ENCODE measurements around the gene UQCRC1.

UQCRC1 gene

DNA sequence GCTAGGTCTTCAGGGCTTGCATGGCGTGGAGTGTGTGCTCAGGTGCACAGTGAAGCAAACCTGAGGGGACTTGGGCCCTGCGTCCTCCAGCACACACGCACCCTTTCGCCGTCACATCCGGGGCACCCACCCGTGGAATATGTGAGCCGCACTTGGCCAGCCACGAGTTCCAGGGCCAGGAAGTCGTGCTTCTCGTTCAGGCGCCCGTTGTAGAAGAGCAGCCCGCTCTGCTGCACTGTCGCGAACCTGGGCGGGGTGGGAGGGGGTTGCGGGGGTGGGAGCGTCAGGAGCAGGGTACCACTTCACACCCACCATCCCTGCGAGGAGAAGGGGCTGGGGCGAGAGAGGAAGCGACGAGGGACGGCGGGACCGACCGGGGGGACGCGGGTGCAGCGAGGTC is 46.2 kb upstream of the UQCRC1 start:
- H3K4me3 ChIP-seq (replicated peaks; ENCODE audit: insufficient read depth, low read length), result peak overlapping the region; percentile 50
- H3K27me3 ChIP-seq (ENCODE audit: insufficient read depth, poor library complexity, severe bottlenecking), result no peaks in the 10 kb centered on the region
- no peak for TF ChIP-seq GABPA (IDR thresholded peaks at IDR 0.05; ENCODE audit: low read depth)
- no peak for TF ChIP-seq POLR2AphosphoS5 (IDR thresholded peaks at IDR 0.05; ENCODE audit: low read depth)
- TF ChIP-seq REST (IDR thresholded peaks at IDR 0.05; ENCODE audit: insufficient replicate concordance, low read depth), result no peak
- no peak overlapping the region for H3K27ac ChIP-seq (replicated peaks)
- DNase-seq (ENCODE audit: low read depth in 1 of 2, low spot score in 1 of 2), result no peak

DNA sequence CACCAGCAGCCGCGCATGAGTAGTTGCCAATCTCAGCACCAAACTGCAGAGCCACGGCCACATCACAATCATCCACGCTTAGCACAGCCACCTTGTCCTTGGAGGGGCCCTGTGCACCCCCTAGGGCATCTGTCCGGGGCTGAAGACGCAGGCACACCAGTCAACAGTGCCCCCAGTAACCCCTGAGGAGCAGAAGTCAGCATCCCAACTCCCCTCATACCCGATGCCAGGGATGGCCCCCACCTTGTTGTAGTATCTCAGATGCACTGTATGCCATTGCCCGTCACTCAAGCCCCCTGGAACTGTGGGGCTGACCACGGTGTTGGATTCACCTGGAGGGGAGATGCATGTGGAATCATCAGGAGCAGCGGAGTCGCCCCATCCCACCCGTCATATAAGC is 45.6 kb upstream of the UQCRC1 start:
- no peaks in the 10 kb centered on the region for H3K27me3 ChIP-seq (ENCODE audit: insufficient read depth, poor library complexity, severe bottlenecking)
- no peak overlapping the region for H3K4me3 ChIP-seq (replicated peaks; ENCODE audit: insufficient read depth, low read length)
- no peak overlapping the region for H3K27ac ChIP-seq (replicated peaks)
- no peak for TF ChIP-seq SPI1 (IDR thresholded peaks at IDR 0.05; ENCODE audit: borderline replicate concordance, low read depth)
- TF ChIP-seq REST (IDR thresholded peaks at IDR 0.05; ENCODE audit: insufficient replicate concordance, low read depth), result no peak
- TF ChIP-seq, protein P1, sequence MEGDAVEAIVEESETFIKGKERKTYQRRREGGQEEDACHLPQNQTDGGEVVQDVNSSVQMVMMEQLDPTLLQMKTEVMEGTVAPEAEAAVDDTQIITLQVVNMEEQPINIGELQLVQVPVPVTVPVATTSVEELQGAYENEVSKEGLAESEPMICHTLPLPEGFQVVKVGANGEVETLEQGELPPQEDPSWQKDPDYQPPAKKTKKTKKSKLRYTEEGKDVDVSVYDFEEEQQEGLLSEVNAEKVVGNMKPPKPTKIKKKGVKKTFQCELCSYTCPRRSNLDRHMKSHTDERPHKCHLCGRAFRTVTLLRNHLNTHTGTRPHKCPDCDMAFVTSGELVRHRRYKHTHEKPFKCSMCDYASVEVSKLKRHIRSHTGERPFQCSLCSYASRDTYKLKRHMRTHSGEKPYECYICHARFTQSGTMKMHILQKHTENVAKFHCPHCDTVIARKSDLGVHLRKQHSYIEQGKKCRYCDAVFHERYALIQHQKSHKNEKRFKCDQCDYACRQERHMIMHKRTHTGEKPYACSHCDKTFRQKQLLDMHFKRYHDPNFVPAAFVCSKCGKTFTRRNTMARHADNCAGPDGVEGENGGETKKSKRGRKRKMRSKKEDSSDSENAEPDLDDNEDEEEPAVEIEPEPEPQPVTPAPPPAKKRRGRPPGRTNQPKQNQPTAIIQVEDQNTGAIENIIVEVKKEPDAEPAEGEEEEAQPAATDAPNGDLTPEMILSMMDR (IDR thresholded peaks at IDR 0.05; ENCODE audit: insufficient read depth, low read length), result no peak
- TF ChIP-seq POLR2AphosphoS5 (IDR thresholded peaks at IDR 0.05; ENCODE audit: low read depth), result no peak
- DNase-seq (ENCODE audit: low read depth in 1 of 2, low spot score in 1 of 2), result no peak

GRCh38 chr3:48652923-48653715 is 43.7 kb upstream of the UQCRC1 start:
- no peak for DNase-seq (ENCODE audit: low read depth in 1 of 2, low spot score in 1 of 2)
- TF ChIP-seq REST (IDR thresholded peaks at IDR 0.05; ENCODE audit: insufficient replicate concordance, low read depth) (no peak), GABPA (IDR thresholded peaks at IDR 0.05; ENCODE audit: low read depth) (no peak), SPI1 (IDR thresholded peaks at IDR 0.05; ENCODE audit: borderline replicate concordance, low read depth) (no peak), POLR2AphosphoS5 (IDR thresholded peaks at IDR 0.05; ENCODE audit: low read depth) (no peak)
- TF ChIP-seq, protein P1 (IDR thresholded peaks at IDR 0.05; ENCODE audit: insufficient read depth, low read length), result no peak

More at GRCh38 chr3:48652923-48653715, 43.7 kb upstream of the UQCRC1 start:
- H3K4me3 ChIP-seq (replicated peaks; ENCODE audit: insufficient read depth, low read length), result no peak overlapping the region
- no peaks in the 10 kb centered on the region for H3K27me3 ChIP-seq (ENCODE audit: insufficient read depth, poor library complexity, severe bottlenecking)
- no peak overlapping the region for H3K27ac ChIP-seq (replicated peaks)
